H1 (cell line): ENCODE measurements around the gene HSPA1B. TPM values are rescaled to one million over a fixed set of nuclear protein-coding genes. Genes with fewer than 3 reads are reported as not detected.

Source experiments
- CTCF ChIA-PET: fragments of 300-600 bp; sonication (Branson Sonifier 250); formaldehyde crosslinking; loops from one replicate; lab custom pipeline; 2021; ENCODE audit not compliant: partially characterized antibody; lab: Charles Lee
- POLR2A ChIA-PET: fragments of 300-600 bp; sonication (Branson Sonifier 250); formaldehyde crosslinking; loops from one replicate; lab custom pipeline; 2021; ENCODE audit warnings: inconsistent platforms; ENCODE audit not compliant: partially characterized antibody; lab: Charles Lee
- DNase-seq, 2 experiments: peaks; one replicate each; pipeline versions ENCODE4 v3.0.0 to v3.0.0-alpha.2; 2010 to 2022; ENCODE audit warnings: low spot score in 2 of 2, low read depth in 1 of 2, mixed read lengths in 1 of 2
- FAIRE-seq: peaks from 2 replicates; lab custom pipeline; 2011; peaks lifted over from hg19 to GRCh38; lab: Jason Lieb, UNC
- H2AFZ ChIP-seq: 2 replicates; pipeline ENCODE4 v1.8.1; 2012; ENCODE audit warnings: low read length, inconsistent platforms
- H2AK5ac ChIP-seq: 2 replicates; pipeline ENCODE4 v1.6.1; 2013; ENCODE audit warnings: low read depth, low read length
- H2BK120ac ChIP-seq: replicated peaks from 2 replicates; pipeline ENCODE3; 2013; ENCODE audit warnings: low read depth, low read length, inconsistent platforms
- H2BK12ac ChIP-seq: 2 replicates; pipeline ENCODE4 v1.6.1; 2013; ENCODE audit warnings: low read depth, low read length
- H2BK15ac ChIP-seq: 2 replicates; pipeline ENCODE4 v1.6.1; 2013; ENCODE audit warnings: low read length
- H2BK20ac ChIP-seq: 2 replicates; pipeline ENCODE4 v1.6.1; 2013; ENCODE audit warnings: low read length
- H2BK5ac ChIP-seq: 2 replicates; pipeline ENCODE4 v1.6.1; 2013; ENCODE audit warnings: low read depth, low read length
- H3K14ac ChIP-seq: 2 replicates; pipeline ENCODE4 v1.6.1; 2013; ENCODE audit warnings: inconsistent platforms; ENCODE audit not compliant: insufficient read length
- H3K18ac ChIP-seq: 2 replicates; pipeline ENCODE4 v1.6.1; 2013; ENCODE audit warnings: low read length; ENCODE audit errors: extremely low read depth
- H3K23ac ChIP-seq: 2 replicates; pipeline ENCODE4 v1.6.1; 2013; ENCODE audit warnings: inconsistent platforms; ENCODE audit not compliant: insufficient read length
- H3K23me2 ChIP-seq: 2 replicates; pipeline ENCODE4 v1.6.1; 2013; ENCODE audit warnings: low read depth, low read length
- H3K27ac ChIP-seq: 2 replicates; pipeline ENCODE4 v1.6.1; 2011; ENCODE audit warnings: low read depth, low read length, inconsistent platforms
- H3K27me3 ChIP-seq, 4 experiments: replicated peaks in 1 of 4; 1 replicate in 1 of 4; 2 replicates in 3 of 4; pipeline versions ENCODE4 v1.6.1 to v1.8.1; 2011 to 2013; ENCODE audit warnings: low read length in 3 of 4, mild to moderate bottlenecking in 3 of 4, inconsistent platforms in 2 of 4, mixed read lengths in 2 of 4, moderate library complexity in 1 of 4; ENCODE audit not compliant: control insufficient read depth in 3 of 4, insufficient read depth in 3 of 4; ENCODE audit errors: extremely low read depth in 1 of 4
- H3K36me3 ChIP-seq, 4 experiments: 2 replicates each; pipeline versions ENCODE4 v1.6.1 to v1.8.1; 2011 to 2013; ENCODE audit warnings: mild to moderate bottlenecking in 4 of 4, low read length in 3 of 4, moderate library complexity in 2 of 4, control low read depth in 1 of 4, inconsistent platforms in 1 of 4; ENCODE audit not compliant: insufficient read depth in 4 of 4, control insufficient read depth in 2 of 4
- H3K4ac ChIP-seq: replicated peaks from 2 replicates; pipeline ENCODE3; 2013; ENCODE audit warnings: low read length, low read depth, mixed read lengths, inconsistent platforms; ENCODE audit not compliant: insufficient read length
- H3K4me1 ChIP-seq, 4 experiments: replicated peaks in 1 of 4; 1 replicate in 1 of 4; 2 replicates in 3 of 4; pipeline versions ENCODE4 v1.6.1 to v1.8.1; 2011 to 2013; ENCODE audit warnings: low read length in 3 of 4, inconsistent platforms in 2 of 4, mixed read lengths in 1 of 4; ENCODE audit not compliant: insufficient read depth in 4 of 4, control insufficient read depth in 3 of 4
- H3K4me2 ChIP-seq, 2 experiments: 2 replicates each; pipeline versions ENCODE4 v1.6.1 to v1.8.1; 2011 to 2013; ENCODE audit warnings: low read depth in 2 of 2, low read length in 2 of 2, control low read depth in 1 of 2, inconsistent platforms in 1 of 2, mild to moderate bottlenecking in 1 of 2; ENCODE audit not compliant: insufficient read depth in 1 of 2
- H3K4me3 ChIP-seq, 4 experiments: fragments of 200-600, 300-600 bp in 1 of 4; sonication (generic), shearing (Covaris generic), sonication (Bioruptor Twin) in 1 of 4; 2 replicates each; pipeline versions ENCODE4 v1.5.1 to v1.8.1; 2011 to 2016; ENCODE audit warnings: low read length in 4 of 4, low read depth in 3 of 4, control low read depth in 2 of 4, inconsistent platforms in 2 of 4, mild to moderate bottlenecking in 2 of 4, mixed read lengths in 1 of 4, moderate library complexity in 1 of 4; ENCODE audit not compliant: insufficient read depth in 2 of 4; ENCODE audit errors: extremely low read depth in 1 of 4
- H3K56ac ChIP-seq: replicated peaks from 2 replicates; pipeline ENCODE3; 2013; ENCODE audit warnings: low read depth, mild to moderate bottlenecking, mixed read lengths, low read length, inconsistent platforms; ENCODE audit not compliant: insufficient read length
- H3K79me1 ChIP-seq: 2 replicates; pipeline ENCODE4 v1.6.1; 2013; ENCODE audit warnings: low read depth, low read length, control low read depth
- H3K79me2 ChIP-seq, 2 experiments: 2 replicates each; pipeline versions ENCODE4 v1.6.1 to v1.8.1; 2012 to 2013; ENCODE audit warnings: low read length in 2 of 2, mild to moderate bottlenecking in 2 of 2, inconsistent platforms in 1 of 2; ENCODE audit not compliant: insufficient read depth in 2 of 2, control insufficient read depth in 1 of 2
- H3K9ac ChIP-seq, 4 experiments: replicated peaks in 1 of 4; 1 replicate in 1 of 4; 2 replicates in 3 of 4; pipeline versions ENCODE4 v1.6.1 to v1.8.1; 2011 to 2013; ENCODE audit warnings: low read depth in 3 of 4, low read length in 3 of 4, control low read depth in 2 of 4, mild to moderate bottlenecking in 2 of 4, moderate library complexity in 2 of 4, inconsistent platforms in 1 of 4; ENCODE audit errors: extremely low read depth in 1 of 4
- H3K9me3 ChIP-seq, 2 experiments: 2 replicates each; pipeline versions ENCODE4 v1.6.1 to v1.8.1; 2012 to 2013; ENCODE audit warnings: mild to moderate bottlenecking in 2 of 2, moderate library complexity in 2 of 2, control low read depth in 1 of 2, inconsistent platforms in 1 of 2, low read depth in 1 of 2, low read length in 1 of 2, mixed read lengths in 1 of 2; ENCODE audit not compliant: insufficient read depth in 2 of 2
- H4K20me1 ChIP-seq, 2 experiments: replicated peaks in 1 of 2; 2 replicates each; pipeline versions ENCODE3 to v1.8.1; 2011 to 2013; ENCODE audit warnings: inconsistent platforms in 2 of 2, low read length in 2 of 2, mild to moderate bottlenecking in 1 of 2; ENCODE audit not compliant: insufficient read depth in 2 of 2, control insufficient read depth in 1 of 2
- H4K5ac ChIP-seq: 2 replicates; pipeline ENCODE4 v1.6.1; 2013; ENCODE audit warnings: low read length, low read depth, mixed read lengths, inconsistent platforms; ENCODE audit not compliant: insufficient read length
- H4K8ac ChIP-seq: 2 replicates; pipeline ENCODE4 v1.8.0; 2013; ENCODE audit warnings: mild to moderate bottlenecking, moderate library complexity, low read length, inconsistent platforms; ENCODE audit not compliant: insufficient read depth; ENCODE audit errors: extremely low read depth
- H4K91ac ChIP-seq: replicated peaks from 2 replicates; pipeline ENCODE3; 2013; ENCODE audit warnings: low read length, mixed read lengths, inconsistent platforms; ENCODE audit not compliant: insufficient read length
- BACH1 ChIP-seq: IDR thresholded peaks from 2 replicates; pipeline ENCODE4 v1.6.1; 2012; ENCODE audit warnings: low read length, improper control_type of control experiment
- CHD2 ChIP-seq: IDR thresholded peaks from 2 replicates; pipeline ENCODE4 v1.6.1; 2012; ENCODE audit warnings: low read length, improper control_type of control experiment
- CTBP2 ChIP-seq: IDR thresholded peaks from 2 replicates; pipeline ENCODE4 v1.7.0; 2011; ENCODE audit warnings: borderline replicate concordance, mild to moderate bottlenecking, moderate library complexity, mixed read lengths, low read length; ENCODE audit not compliant: insufficient read depth, insufficient read length
- EGR1 ChIP-seq: IDR thresholded peaks from 2 replicates; pipeline ENCODE4 v1.6.1; 2011; ENCODE audit warnings: low read depth, low read length, borderline replicate concordance
- GABPA ChIP-seq: IDR thresholded peaks from 2 replicates; pipeline ENCODE4 v1.6.1; 2011; ENCODE audit warnings: mild to moderate bottlenecking, low read length, moderate library complexity, borderline replicate concordance; ENCODE audit not compliant: insufficient read depth
- MAFK ChIP-seq: IDR thresholded peaks from 2 replicates; pipeline ENCODE4 v1.6.1; 2012; ENCODE audit warnings: low read depth, mild to moderate bottlenecking, improper control_type of control experiment, low read length
- RBBP5 ChIP-seq: IDR thresholded peaks from 2 replicates; pipeline ENCODE4 v1.7.1; 2012; ENCODE audit warnings: low read depth, mild to moderate bottlenecking, inconsistent platforms, low read length, moderate library complexity, borderline replicate concordance
- RXRA ChIP-seq: IDR thresholded peaks from 2 replicates; pipeline ENCODE4 v1.6.1; 2011; ENCODE audit warnings: low read depth, mild to moderate bottlenecking, low read length, moderate library complexity; ENCODE audit not compliant: insufficient read depth
- SP1 ChIP-seq: IDR thresholded peaks from 2 replicates; pipeline ENCODE4 v1.6.1; 2011; ENCODE audit warnings: low read depth, low read length
- TAF7 ChIP-seq: optimal IDR thresholded peaks from 2 replicates; pipeline ENCODE3; 2011; ENCODE audit warnings: low read depth, mild to moderate bottlenecking, inconsistent platforms, low read length, moderate library complexity, borderline replicate concordance
- ZNF274 ChIP-seq: IDR thresholded peaks from 2 replicates; pipeline ENCODE4 v1.7.0; 2012; ENCODE audit warnings: low read length, borderline replicate concordance; ENCODE audit errors: extremely low read depth
- WGBS, 2 experiments: shearing (Covaris generic) in 1 of 2; methylation state at CpG; one replicate each; pipeline versions ENCODE4 v1.1.6 to v1.1.7; 2013 to 2015; ENCODE audit warnings: low lambda C conversion rate in 2 of 2, mixed read lengths in 2 of 2, inconsistent platforms in 1 of 2, low coverage in 1 of 2, missing lambda C conversion rate in 1 of 2; ENCODE audit not compliant: insufficient replicate concordance in 2 of 2, insufficient coverage in 1 of 2, insufficient read length in 1 of 2; ENCODE audit errors: extremely low coverage in 1 of 2, missing lambda C conversion rate in 1 of 2; 5-methylcytosine and 5-hydroxymethylcytosine counted together
- polyA plus RNA-seq, 7 experiments: library from polyadenylated mRNA; depleted of rRNA in 3 of 7; stranded (reverse) in 5 of 7; unstranded in 2 of 7; fragments of >200 nt in 5 of 7; fragments of 200-250 nt in 2 of 7; gene quantifications; 1 replicate in 5 of 7; 2 replicates in 1 of 7; 4 replicates in 1 of 7; pipeline versions ENCODE4 v1.2.1 to v1.2.3, GENCODE V29; 2011 to 2013; ENCODE audit warnings: missing spikeins in 2 of 7, mixed read lengths in 2 of 7
- total RNA-seq: library from RNA; stranded (reverse); fragmentation: NEBNext Ultra II Directional; extraction: Animal tissue kit (Norgen Biotek cat#: 25700); gene quantifications from 2 replicates; pipeline ENCODE4 v1.2.1, GENCODE V29; 2021

HSPA1B gene
- total and polyA plus RNA-seq, 2 of the 8 experiments (the other 6 are each of a cell fraction or from before 2014, with no cell fraction given): 36.6 to 76.6 TPM

DNA sequence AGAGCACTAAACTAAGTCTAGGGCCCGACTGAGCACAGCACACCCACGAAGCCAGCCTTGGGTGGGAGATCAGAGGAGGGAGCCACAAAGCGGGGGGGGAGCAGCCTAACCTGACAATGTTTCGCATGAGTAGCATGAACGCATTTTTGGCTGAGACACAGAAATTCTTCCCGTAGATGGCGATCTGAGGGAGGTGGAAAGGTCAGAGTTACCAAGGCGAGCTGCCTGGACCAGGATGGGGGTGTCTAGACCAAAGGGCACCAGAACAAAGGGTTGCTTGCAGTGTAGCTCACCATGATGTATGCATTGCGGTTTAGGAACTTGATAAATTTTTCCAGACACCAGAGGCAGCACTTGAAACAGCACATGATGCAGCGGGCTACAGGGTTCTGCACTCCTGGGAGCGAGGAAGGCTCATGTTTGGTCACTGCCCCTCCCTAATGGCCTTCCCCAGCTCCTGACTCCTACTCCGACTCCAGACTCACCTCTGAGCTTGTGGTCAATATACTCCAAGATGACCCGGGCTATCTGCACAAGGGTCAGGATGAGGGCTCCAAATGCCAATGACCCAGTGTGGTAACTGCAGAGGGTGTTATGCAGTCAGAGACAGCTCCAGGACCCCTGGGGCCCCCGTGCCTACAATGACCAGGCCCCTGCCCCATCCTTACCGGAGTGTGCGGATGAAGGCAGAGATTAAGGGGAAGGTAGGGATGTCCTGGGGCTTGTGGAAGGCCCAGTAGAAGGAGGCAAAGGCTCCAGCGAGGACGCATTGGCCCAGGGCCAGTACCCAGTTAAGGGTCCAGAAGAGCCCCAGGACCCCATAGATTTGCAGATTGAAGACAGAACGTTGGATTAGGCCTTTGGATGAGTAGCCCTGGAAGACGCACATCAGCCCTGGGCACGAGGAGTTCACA lies 37.9 kb downstream of the HSPA1B start:
- peaks cover 0 to 14% (median 2%) of the 10 kb centered on the region in 4 experiments; a peak in 5 of 7 replicates for H3K4me1 ChIP-seq
- 88% methylated on average over 21 of the region's 21 CpGs; no CpG with 5 or more reads in 1 of the 2 experiments for WGBS, 2 experiments
- H4K20me1 ChIP-seq: no peaks in the 10 kb centered on the region
- no peak overlapping the region for H3K18ac ChIP-seq
- no peaks in the 10 kb centered on the region for H3K9me3 ChIP-seq
- H3K4me3 ChIP-seq: no peak overlapping the region
- FAIRE-seq (no peak), DNase-seq (no peak)
- H4K91ac ChIP-seq: no peak overlapping the region
- H2AFZ ChIP-seq: no peak overlapping the region
- H3K36me3 ChIP-seq: no peaks in the 10 kb centered on the region
- no peak overlapping the region for H4K8ac ChIP-seq
- ChIA-PET POLR2A (interaction anchor here (0.7 to 6.7 kb wide), 11 partner anchors 10 to 201 kb away, joined by 3 to 71 read pairs (median 4); partner anchors contain the start of genes EHMT2, GPANK1, HSPA1B and MSH5), CTCF (interaction anchor here (0.6 to 2.3 kb wide), 8 partner anchors 10 to 95 kb away, joined by 3 to 13 read pairs (median 4); no protein-coding TSS in a partner anchor)
- no peaks in the 10 kb centered on the region for H3K79me2 ChIP-seq
- no peak overlapping the region for H2BK5ac ChIP-seq
- no peak overlapping the region for H3K4me2 ChIP-seq
- peak overlapping the region; percentile 75; the same call in 1 of the 2 replicates for H2AK5ac ChIP-seq
- H3K79me1 ChIP-seq: 0 out of 2 replicates have a peak, but pooled peaks cover 2% of the 10 kb centered on the region
- H3K23me2 ChIP-seq: peaks cover 8% of the 10 kb centered on the region; the same call in 1 of the 2 replicates
- H3K9ac ChIP-seq: no peak overlapping the region; a peak in 1 of 7 replicates
- no peak overlapping the region for H2BK15ac ChIP-seq
- no peak overlapping the region for H3K23ac ChIP-seq
- H4K5ac ChIP-seq: no peak overlapping the region
- 0 out of 7 replicates have a peak, but pooled peaks cover 0 to 3% (median 0%) of the 10 kb centered on the region in 4 experiments for H3K27me3 ChIP-seq
- H3K27ac ChIP-seq: no peak overlapping the region
- peak overlapping the region; percentile 19 for H3K4ac ChIP-seq
- H3K14ac ChIP-seq: no peak overlapping the region
- no peak overlapping the region for H2BK20ac ChIP-seq
- no peak overlapping the region for H2BK120ac ChIP-seq
- H2BK12ac ChIP-seq: 0 out of 2 replicates have a peak overlapping the region, but pooled peaks have one; percentile 68
- H3K56ac ChIP-seq: no peak overlapping the region
- TF ChIP-seq MAFK (no peak), EGR1 (no peak), ZNF274 (no peak), BACH1 (no peak), RXRA (no peak), CTBP2 (no peak), GABPA (no peak), SP1 (no peak), TAF7 (no peak), CHD2 (no peak), RBBP5 (no peak)
